ENCODE results near the gene MYO3B.

GRCh38 chr2:170320948-170321347, 143.0 kb downstream of the MYO3B start:
- TF ChIP-seq, protein P1, sequence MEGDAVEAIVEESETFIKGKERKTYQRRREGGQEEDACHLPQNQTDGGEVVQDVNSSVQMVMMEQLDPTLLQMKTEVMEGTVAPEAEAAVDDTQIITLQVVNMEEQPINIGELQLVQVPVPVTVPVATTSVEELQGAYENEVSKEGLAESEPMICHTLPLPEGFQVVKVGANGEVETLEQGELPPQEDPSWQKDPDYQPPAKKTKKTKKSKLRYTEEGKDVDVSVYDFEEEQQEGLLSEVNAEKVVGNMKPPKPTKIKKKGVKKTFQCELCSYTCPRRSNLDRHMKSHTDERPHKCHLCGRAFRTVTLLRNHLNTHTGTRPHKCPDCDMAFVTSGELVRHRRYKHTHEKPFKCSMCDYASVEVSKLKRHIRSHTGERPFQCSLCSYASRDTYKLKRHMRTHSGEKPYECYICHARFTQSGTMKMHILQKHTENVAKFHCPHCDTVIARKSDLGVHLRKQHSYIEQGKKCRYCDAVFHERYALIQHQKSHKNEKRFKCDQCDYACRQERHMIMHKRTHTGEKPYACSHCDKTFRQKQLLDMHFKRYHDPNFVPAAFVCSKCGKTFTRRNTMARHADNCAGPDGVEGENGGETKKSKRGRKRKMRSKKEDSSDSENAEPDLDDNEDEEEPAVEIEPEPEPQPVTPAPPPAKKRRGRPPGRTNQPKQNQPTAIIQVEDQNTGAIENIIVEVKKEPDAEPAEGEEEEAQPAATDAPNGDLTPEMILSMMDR (conservative IDR thresholded peaks at IDR 0.05; ENCODE audit: low read length): no peak
- no peak for TF ChIP-seq EZH2phosphoT487 (IDR thresholded peaks at IDR 0.05; ENCODE audit: borderline replicate concordance, low read depth, low read length)
